Measurements from ENCODE around the gene MYADML2. TPM values are rescaled to one million over a fixed set of nuclear protein-coding genes. Genes with fewer than 3 reads are reported as not detected.

Gene MYADML2
- total and polyA plus RNA-seq, 10 of the 15 experiments (the other 5 are each of a cell fraction or from before 2014, with no cell fraction given), result not detected

- FAIRE-seq (peak; percentile 49), ATAC-seq (peak; percentile 90), DNase-seq (ENCODE audit: low read depth, low spot score) (peak; percentile 34)
- WGBS (ENCODE audit: insufficient coverage, insufficient replicate concordance, low lambda C conversion rate, missing lambda C conversion rate), result under 1% methylated on average over 58 of the region's 76 CpGs
- Histone ChIP-seq H3K79me2 (ENCODE audit: control insufficient read depth, insufficient read depth, low read length) (no peaks in the 10 kb centered on the region; the same call in 1 of the 2 replicates), H3K4me2 (ENCODE audit: control insufficient read depth, insufficient read depth) (peak within 1 kb of the TSS; percentile 99), H3K4me1 (ENCODE audit: control insufficient read depth, insufficient read depth, low read length) (peaks cover 14% of the 10 kb centered on the region), H3K9me3 (replicated peaks; ENCODE audit: control insufficient read depth, insufficient read depth, low read length) (peaks cover 2% of the 10 kb centered on the region; the same call in 2 of the 3 replicates), H3K36me3 (ENCODE audit: control insufficient read depth in 2 of 2, insufficient read depth in 2 of 2, low read length in 1 of 2) (no peaks in the 10 kb centered on the region; a peak in 1 of 4 replicates), H4K20me1 (ENCODE audit: control insufficient read depth, insufficient read depth) (no peaks in the 10 kb centered on the region), H3K27ac (ENCODE audit: control insufficient read depth, insufficient read depth) (peak within 1 kb of the TSS; percentile 87), H2AFZ (ENCODE audit: control insufficient read depth, low read depth, low read length) (peak within 1 kb of the TSS; percentile 78), H3K27me3 (replicated peaks in 1 of 2; ENCODE audit: control insufficient read depth in 2 of 2, insufficient read depth in 2 of 2, low read length in 1 of 2) (no peaks in the 10 kb centered on the region), H3K9ac (ENCODE audit: control insufficient read depth, insufficient read depth, low read length) (peak within 1 kb of the TSS; percentile 92), H3K4me3 (peak within 1 kb of the TSS; percentile 87)
- intact Hi-C loops (cut with micrococcal nuclease; ENCODE audit: unreplicated experiment) (no loop called here), in situ Hi-C loops (cut with MboI) (no loop called here)
- ChIA-PET RAD21 (ENCODE audit: unreplicated experiment) (no interaction called here), CTCF (interaction anchor here (0.7 to 0.8 kb wide), 2 partner anchors 18 to 39 kb away, joined by 3 to 6 read pairs; no protein-coding TSS in a partner anchor), SMC1A (ENCODE audit: uncharacterized antibody, unreplicated experiment) (interaction anchor here (1.6 kb wide), 1 partner anchor 9 kb away, joined by 4 read pairs; no protein-coding TSS in a partner anchor), POLR2A (interaction anchor here (1.0 to 2.4 kb wide), 4 partner anchors 9 to 320 kb away, joined by 3 to 18 read pairs (median 4); partner anchors contain the start of genes CENPX and LRRC45)
- no TSS peak for BruUV-seq (replicated peaks)
- no peak for TF ChIP-seq HDGF (IDR thresholded peaks at IDR 0.05)
- peak; percentile 71 for TF ChIP-seq RUNX3 (IDR thresholded peaks at IDR 0.05; ENCODE audit: low read length)
- TF ChIP-seq ZNF207 (IDR thresholded peaks at IDR 0.05; ENCODE audit: borderline replicate concordance), result peak; percentile 96; the same call in 1 of the 2 replicates
- peak; percentile 1; the same call in 1 of the 2 replicates for TF ChIP-seq BACH1 (IDR thresholded peaks at IDR 0.05; ENCODE audit: borderline replicate concordance)
- peak; percentile 83 for TF ChIP-seq SIN3A (IDR thresholded peaks at IDR 0.05; ENCODE audit: low read depth, low read length)
- no peak for TF ChIP-seq NR2C2 (IDR thresholded peaks at IDR 0.05; ENCODE audit: borderline replicate concordance, control insufficient read depth, insufficient read length, low read depth)
- no peak for TF ChIP-seq SREBF1 (IDR thresholded peaks at IDR 0.05; ENCODE audit: low read length)
- no peak for TF ChIP-seq RELB (IDR thresholded peaks at IDR 0.05; ENCODE audit: low read depth)
- TF ChIP-seq SMAD5 (IDR thresholded peaks at IDR 0.05; ENCODE audit: low read depth), result peak; percentile 61
- TF ChIP-seq IRF5 (IDR thresholded peaks at IDR 0.05; ENCODE audit: borderline replicate concordance), result no peak
- no peak for TF ChIP-seq ZBED1 (IDR thresholded peaks at IDR 0.05; ENCODE audit: borderline replicate concordance)
- no peak for TF ChIP-seq ATF7 (IDR thresholded peaks at IDR 0.05; ENCODE audit: low read depth)
- peak; percentile 73; the same call in 1 of the 2 replicates for TF ChIP-seq RB1 (IDR thresholded peaks at IDR 0.05; ENCODE audit: borderline replicate concordance)
- 0 out of 4 replicates have a peak, but pooled peaks of 1 of the 2 experiments have one; percentile 38 for TF ChIP-seq SRF (IDR thresholded peaks at IDR 0.05; ENCODE audit: low read depth in 2 of 2, low read length in 2 of 2)
- no peak for TF ChIP-seq EZH2 (IDR thresholded peaks at IDR 0.05; ENCODE audit: borderline replicate concordance, control insufficient read depth, low read depth, low read length)
- no peak for TF ChIP-seq IKZF2 (IDR thresholded peaks at IDR 0.05)
- 0 out of 4 replicates have a peak, but pooled peaks of 1 of the 2 experiments have one; percentile 27 for TF ChIP-seq ETV6 (conservative IDR thresholded peaks at IDR 0.05 in 1 of 2, IDR thresholded peaks at IDR 0.05 in 1 of 2; ENCODE audit: borderline replicate concordance in 1 of 2, low read depth in 1 of 2)
- TF ChIP-seq SPI1 (IDR thresholded peaks at IDR 0.05; ENCODE audit: borderline replicate concordance, insufficient read depth, low read depth, low read length), result no peak
- peak; percentile 99 for TF ChIP-seq ASH2L (IDR thresholded peaks at IDR 0.05; ENCODE audit: borderline replicate concordance, low read depth)
- peak; percentile 38; the same call in 1 of the 2 replicates for TF ChIP-seq TBL1XR1 (IDR thresholded peaks at IDR 0.05; ENCODE audit: low read depth, low read length)
- TF ChIP-seq ELK1 (IDR thresholded peaks at IDR 0.05; ENCODE audit: low read depth, low read length), result peak; percentile 81
These were observed 30.3 kb upstream of the MYADML2 start, which contains the start of gene ASPSCR1 for GRCh38 chr17:81977211-81977808. ASPSCR1 (plus strand) TSS chr17:81977629; CDS start chr17:81977647, 18 bp downstream.

Data from GM12878 (cell line).